ENCODE data around the gene GPR50. TPM values are rescaled to one million over a fixed set of nuclear protein-coding genes. Genes with fewer than 3 reads are reported as not detected.

GPR50 gene
- total RNA-seq, 2 experiments from 2014 or later: not detected

- H3K27ac Mint-ChIP-seq: no peak overlapping the region
- H3K27me3 Mint-ChIP-seq: peaks cover 33% of the 10 kb centered on the region
- CTCF ChIA-PET: no interaction called here
- no peak for ATAC-seq (ENCODE audit: poor library complexity)
- H3K36me3 ChIP-seq (ENCODE audit: insufficient read depth, low read length): no peaks in the 10 kb centered on the region
- no peak overlapping the region for H3K4me3 Mint-ChIP-seq
- H3K36me3 Mint-ChIP-seq (ENCODE audit: low read depth): no peaks in the 10 kb centered on the region
- H3K9me3 ChIP-seq (ENCODE audit: control insufficient read depth in 1 of 2, insufficient read depth in 1 of 2, low read length in 2 of 2): no peaks in the 10 kb centered on the region
- no peaks in the 10 kb centered on the region for H3K4me1 ChIP-seq (ENCODE audit: insufficient read depth, low read length)
- H3K4me1 Mint-ChIP-seq (ENCODE audit: low read depth): no peaks in the 10 kb centered on the region
- intact Hi-C loops (cut with DNase I, micrococcal nuclease): loop anchor here (5.0 kb wide), 5 partner anchors 209 to 1774 kb away; no protein-coding TSS in a partner anchor
- no peak overlapping the region for H3K27ac ChIP-seq (ENCODE audit: low read depth in 1 of 2, low read length in 2 of 2)
- H3K9me3 Mint-ChIP-seq: no peaks in the 10 kb centered on the region
- peaks cover 2 to 3% of the 10 kb centered on the region in 2 experiments for H3K27me3 ChIP-seq (ENCODE audit: control insufficient read depth in 1 of 2, insufficient read depth in 2 of 2, low read length in 2 of 2)
- DNase-seq: no peak
- POLR2A ChIA-PET: no interaction called here
- TF ChIP-seq, protein P1, sequence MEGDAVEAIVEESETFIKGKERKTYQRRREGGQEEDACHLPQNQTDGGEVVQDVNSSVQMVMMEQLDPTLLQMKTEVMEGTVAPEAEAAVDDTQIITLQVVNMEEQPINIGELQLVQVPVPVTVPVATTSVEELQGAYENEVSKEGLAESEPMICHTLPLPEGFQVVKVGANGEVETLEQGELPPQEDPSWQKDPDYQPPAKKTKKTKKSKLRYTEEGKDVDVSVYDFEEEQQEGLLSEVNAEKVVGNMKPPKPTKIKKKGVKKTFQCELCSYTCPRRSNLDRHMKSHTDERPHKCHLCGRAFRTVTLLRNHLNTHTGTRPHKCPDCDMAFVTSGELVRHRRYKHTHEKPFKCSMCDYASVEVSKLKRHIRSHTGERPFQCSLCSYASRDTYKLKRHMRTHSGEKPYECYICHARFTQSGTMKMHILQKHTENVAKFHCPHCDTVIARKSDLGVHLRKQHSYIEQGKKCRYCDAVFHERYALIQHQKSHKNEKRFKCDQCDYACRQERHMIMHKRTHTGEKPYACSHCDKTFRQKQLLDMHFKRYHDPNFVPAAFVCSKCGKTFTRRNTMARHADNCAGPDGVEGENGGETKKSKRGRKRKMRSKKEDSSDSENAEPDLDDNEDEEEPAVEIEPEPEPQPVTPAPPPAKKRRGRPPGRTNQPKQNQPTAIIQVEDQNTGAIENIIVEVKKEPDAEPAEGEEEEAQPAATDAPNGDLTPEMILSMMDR (IDR thresholded peaks at IDR 0.05): no peak
- no peak overlapping the region for H3K4me3 ChIP-seq (ENCODE audit: low read length)
Measured at GRCh38 chrX:151153086-151153485, 23.3 kb upstream of the GPR50 start.

DNA sequence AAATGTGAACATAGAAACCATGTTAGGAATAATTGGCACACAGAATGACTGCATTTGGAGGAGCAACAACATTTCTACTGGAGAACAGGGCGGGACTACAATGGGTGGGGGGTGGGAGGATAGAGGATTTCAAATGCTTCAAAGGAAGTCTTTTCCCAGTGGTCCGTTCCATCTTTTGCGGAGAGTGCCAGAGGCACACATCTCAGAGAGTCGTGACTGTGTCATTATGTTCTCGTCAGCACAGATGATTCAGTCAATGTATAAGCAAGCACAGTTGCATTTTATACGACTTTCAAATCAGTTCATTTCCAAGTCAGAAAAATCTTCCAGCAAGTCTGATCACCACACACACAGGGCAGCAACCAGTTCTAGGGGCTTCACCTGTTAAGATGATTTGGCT, 22.7 kb upstream of the GPR50 start:
- no peaks in the 10 kb centered on the region for H3K36me3 ChIP-seq (ENCODE audit: insufficient read depth, low read length)
- H3K4me1 Mint-ChIP-seq (ENCODE audit: low read depth): no peaks in the 10 kb centered on the region
- no peak overlapping the region for H3K27ac ChIP-seq (ENCODE audit: low read depth in 1 of 2, low read length in 2 of 2)
- POLR2A ChIA-PET: no interaction called here
- H3K9me3 Mint-ChIP-seq: no peaks in the 10 kb centered on the region
- H3K4me3 ChIP-seq (ENCODE audit: low read length): no peak overlapping the region
- H3K27me3 Mint-ChIP-seq: peaks cover 33% of the 10 kb centered on the region
- H3K4me3 Mint-ChIP-seq: no peak overlapping the region
- DNase-seq: no peak
- intact Hi-C loops (cut with DNase I, micrococcal nuclease): loop anchor here (5.0 kb wide), 5 partner anchors 209 to 1774 kb away; no protein-coding TSS in a partner anchor
- H3K4me1 ChIP-seq (ENCODE audit: insufficient read depth, low read length): no peaks in the 10 kb centered on the region
- H3K9me3 ChIP-seq (ENCODE audit: control insufficient read depth in 1 of 2, insufficient read depth in 1 of 2, low read length in 2 of 2): no peaks in the 10 kb centered on the region
- H3K27me3 ChIP-seq (ENCODE audit: control insufficient read depth in 1 of 2, insufficient read depth in 2 of 2, low read length in 2 of 2): peaks cover 0 to 2% of the 10 kb centered on the region in 2 experiments
- TF ChIP-seq, protein P1 (IDR thresholded peaks at IDR 0.05): no peak
- no peak overlapping the region for H3K27ac Mint-ChIP-seq
- CTCF ChIA-PET: no interaction called here
- ATAC-seq (ENCODE audit: poor library complexity): no peak
- H3K36me3 Mint-ChIP-seq (ENCODE audit: low read depth): no peaks in the 10 kb centered on the region

GRCh38 chrX:151155234-151155633, 21.1 kb upstream of the GPR50 start:
- Histone ChIP-seq H3K27me3 (ENCODE audit: control insufficient read depth in 1 of 2, insufficient read depth in 2 of 2, low read length in 2 of 2) (peaks cover 0 to 2% of the 10 kb centered on the region in 2 experiments), H3K9me3 (ENCODE audit: control insufficient read depth in 1 of 2, insufficient read depth in 1 of 2, low read length in 2 of 2) (no peaks in the 10 kb centered on the region), H3K4me3 (ENCODE audit: low read length) (no peak overlapping the region), H3K4me1 (ENCODE audit: insufficient read depth, low read length) (no peaks in the 10 kb centered on the region), H3K36me3 (ENCODE audit: insufficient read depth, low read length) (no peaks in the 10 kb centered on the region), H3K27ac (ENCODE audit: low read depth in 1 of 2, low read length in 2 of 2) (no peak overlapping the region)
- TF ChIP-seq, protein P1 (IDR thresholded peaks at IDR 0.05): no peak
- ATAC-seq (ENCODE audit: poor library complexity) (no peak), DNase-seq (no peak)
- H3K36me3 Mint-ChIP-seq (ENCODE audit: low read depth): no peaks in the 10 kb centered on the region
- H3K4me1 Mint-ChIP-seq (ENCODE audit: low read depth): no peaks in the 10 kb centered on the region
- H3K4me3 Mint-ChIP-seq: no peak overlapping the region
- peaks cover 22% of the 10 kb centered on the region for H3K27me3 Mint-ChIP-seq
- no peak overlapping the region for H3K27ac Mint-ChIP-seq
- no peaks in the 10 kb centered on the region for H3K9me3 Mint-ChIP-seq
- intact Hi-C loops (cut with DNase I, micrococcal nuclease): no loop called here
- POLR2A ChIA-PET: no interaction called here
- CTCF ChIA-PET: no interaction called here

All from CD4-positive, alpha-beta T cell (primary cell).